Fibroblast of skin of right quadriceps (primary cell): Measurements from ENCODE around the gene OR2D3.
"Not testable (repeated sequence)": the region's sequence is repeated elsewhere in the genome, so short reads cannot be mapped to it uniquely, and the experiment has no call there.

Source experiments
- DNase-seq: peaks from one replicate; pipeline ENCODE4 v3.0.0-alpha.2; 2013

The OR2D3 gene, protein sequence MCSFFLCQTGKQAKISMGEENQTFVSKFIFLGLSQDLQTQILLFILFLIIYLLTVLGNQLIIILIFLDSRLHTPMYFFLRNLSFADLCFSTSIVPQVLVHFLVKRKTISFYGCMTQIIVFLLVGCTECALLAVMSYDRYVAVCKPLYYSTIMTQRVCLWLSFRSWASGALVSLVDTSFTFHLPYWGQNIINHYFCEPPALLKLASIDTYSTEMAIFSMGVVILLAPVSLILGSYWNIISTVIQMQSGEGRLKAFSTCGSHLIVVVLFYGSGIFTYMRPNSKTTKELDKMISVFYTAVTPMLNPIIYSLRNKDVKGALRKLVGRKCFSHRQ

DNA sequence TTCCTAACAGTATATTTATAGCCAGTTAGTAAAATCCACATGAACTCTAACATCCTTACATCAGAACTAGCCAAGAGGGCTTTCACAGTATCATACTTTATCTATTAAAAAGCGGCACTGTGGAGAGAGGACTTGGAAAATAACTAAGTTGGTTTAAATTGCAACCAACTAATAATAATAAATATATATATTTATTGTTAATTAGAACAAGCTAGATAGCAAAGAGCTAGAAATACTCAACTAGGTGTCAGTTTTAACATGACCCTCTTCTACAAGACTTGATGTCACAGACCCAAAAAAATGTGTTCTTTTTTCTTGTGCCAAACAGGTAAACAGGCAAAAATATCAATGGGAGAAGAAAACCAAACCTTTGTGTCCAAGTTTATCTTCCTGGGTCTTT is at the start of gene OR2D3:
Gene OR2D3, plus strand, starts transcription at position 301 of the 400 bp plus-strand sequence. Its CDS starts 0 bp downstream, at position 301.
- no peak for DNase-seq

DNA sequence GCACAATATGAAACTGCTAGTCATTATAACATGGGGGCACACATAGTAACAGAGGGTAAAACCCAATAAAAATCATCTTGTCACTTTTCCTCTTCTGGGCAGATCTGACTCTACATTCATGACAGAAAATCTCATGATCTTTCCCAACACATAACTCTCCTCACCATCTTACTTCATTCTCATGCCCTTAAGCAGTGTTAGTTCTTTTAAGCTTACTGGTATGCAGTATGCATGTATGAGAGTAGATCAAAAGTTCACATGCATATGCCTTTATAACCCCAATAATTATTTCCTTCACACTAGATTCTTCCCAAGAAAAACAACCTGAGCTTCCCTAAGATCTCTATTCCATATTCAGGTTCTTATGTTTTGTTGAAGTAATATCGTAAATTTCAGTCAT is 49.5 kb upstream of the OR2D3 start:
- DNase-seq, result no peak

DNA sequence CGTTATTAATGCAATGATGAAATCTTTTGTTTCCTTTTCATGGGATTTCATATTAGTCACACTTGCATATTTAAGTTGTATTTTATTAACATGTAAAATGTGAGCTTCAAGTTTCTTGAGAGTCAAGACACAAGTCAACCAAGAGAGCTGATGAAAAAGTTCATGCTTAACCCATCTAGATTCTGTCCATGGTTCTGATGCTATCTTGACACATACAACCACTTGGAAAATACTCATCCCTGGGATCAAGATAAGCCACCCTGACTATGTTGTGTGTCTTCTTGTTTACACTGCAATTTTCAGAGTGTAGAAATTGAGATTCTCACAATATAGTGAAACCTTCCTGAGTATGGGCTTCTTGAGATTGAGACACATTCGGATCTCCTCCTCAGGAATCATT is 45.0 kb upstream of the OR2D3 start:
- DNase-seq, result no peak

DNA sequence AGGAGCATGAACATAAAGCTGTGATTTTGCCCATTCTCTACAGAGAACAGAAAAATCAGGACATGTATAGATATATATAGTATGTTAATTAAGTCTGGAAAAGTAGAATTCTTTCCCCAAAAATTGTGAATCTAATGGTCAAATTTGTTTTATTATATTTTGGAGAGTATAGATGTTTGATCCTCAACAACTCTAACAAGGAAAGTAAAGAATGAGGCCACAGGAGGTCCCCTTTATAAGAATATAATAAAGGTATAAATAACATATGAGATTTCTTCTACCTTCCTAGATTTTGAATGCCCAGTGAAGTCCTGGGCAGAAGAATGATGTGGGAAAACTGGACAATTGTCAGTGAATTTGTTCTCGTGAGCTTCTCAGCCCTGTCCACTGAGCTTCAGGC is 44.5 kb upstream of the OR2D3 start, which contains the start of gene OR10A4:
Gene OR10A4, plus strand, starts transcription at position 301 of the 400 bp plus-strand sequence. Its CDS starts 23 bp downstream, at position 324.
- no peak for DNase-seq

DNA sequence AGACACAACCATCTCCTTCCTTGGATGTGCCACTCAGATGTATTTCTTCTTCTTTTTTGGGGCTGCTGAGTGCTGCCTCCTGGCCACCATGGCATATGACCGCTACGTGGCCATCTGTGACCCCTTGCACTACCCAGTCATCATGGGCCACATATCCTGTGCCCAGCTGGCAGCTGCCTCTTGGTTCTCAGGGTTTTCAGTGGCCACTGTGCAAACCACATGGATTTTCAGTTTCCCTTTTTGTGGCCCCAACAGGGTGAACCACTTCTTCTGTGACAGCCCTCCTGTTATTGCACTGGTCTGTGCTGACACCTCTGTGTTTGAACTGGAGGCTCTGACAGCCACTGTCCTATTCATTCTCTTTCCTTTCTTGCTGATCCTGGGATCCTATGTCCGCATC is 43.9 kb upstream of the OR2D3 start:
- no peak for DNase-seq

DNA sequence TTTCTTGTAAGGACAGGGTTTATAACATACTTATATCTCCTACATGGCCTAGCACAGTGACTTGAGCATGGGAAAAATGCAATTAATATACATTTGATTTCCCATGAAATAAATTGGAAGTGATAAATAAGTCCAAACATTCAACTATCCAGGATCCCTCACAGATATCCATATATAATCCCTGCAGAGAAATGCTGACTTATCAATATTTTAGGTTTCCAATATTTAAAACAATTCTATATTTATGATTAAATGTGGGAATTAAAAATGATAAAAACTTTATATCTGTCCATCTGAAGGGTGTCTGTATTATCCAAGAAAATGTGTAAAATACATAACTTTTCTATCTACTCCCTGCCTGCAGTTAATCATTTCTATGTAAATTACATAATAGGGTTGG is 38.1 kb upstream of the OR2D3 start:
- no peak for DNase-seq

DNA sequence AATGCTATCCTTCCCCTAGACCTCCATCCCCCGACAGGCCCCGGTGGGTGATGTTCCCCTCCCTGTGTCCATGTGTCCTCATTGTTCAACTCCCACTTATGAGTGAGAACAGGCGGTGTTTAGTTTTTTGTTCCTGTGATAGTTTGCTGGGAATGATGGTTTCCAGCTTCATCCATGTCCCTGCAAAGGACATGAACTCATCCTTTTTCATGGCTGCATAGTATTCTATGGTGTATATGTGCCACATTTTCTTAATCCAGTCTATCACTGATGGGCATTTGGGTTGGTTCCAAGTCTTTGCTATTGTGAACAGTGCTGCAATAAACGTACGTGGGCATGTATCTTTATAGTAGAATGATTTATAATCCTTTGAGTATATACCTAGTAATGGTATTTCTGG is 33.1 kb upstream of the OR2D3 start:
- not testable (repeated sequence) for DNase-seq

DNA sequence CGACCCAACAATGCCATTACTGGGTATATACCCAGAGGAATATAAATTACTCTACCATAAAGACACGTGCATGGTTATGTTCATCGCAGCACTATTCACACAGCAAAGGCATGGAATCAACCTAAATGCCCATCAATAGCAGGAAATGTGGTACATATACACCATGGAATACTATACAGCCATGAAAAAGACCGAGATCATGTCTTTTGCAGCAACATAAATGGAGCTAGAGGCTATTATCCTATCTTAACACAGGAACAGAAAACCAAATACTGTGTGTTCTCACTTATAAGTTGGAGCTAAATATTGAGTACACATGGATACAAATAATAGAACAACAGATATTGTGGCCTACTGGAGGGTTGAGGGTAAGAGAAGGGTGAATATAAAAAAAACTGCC is 32.0 kb upstream of the OR2D3 start:
- DNase-seq, result no peak

DNA sequence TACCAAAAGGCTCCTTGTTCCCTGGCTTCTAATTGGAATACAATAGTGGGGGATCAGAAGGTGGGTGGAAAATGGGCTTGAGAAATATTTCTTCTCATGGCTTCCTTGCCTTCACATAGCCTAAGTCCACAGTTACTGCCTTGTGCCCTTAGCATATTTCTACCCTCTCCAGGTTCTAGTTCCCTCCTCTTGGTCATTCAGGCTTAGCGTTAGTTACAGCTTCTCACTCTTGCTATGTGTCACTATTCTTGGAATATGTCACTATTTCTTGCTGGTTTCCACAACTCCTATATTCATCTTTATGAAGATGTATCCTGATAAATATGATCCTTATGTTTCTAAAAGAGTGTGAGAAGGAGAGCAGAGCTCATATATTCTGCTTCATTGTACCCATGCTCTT is 31.0 kb upstream of the OR2D3 start:
- no peak for DNase-seq

DNA sequence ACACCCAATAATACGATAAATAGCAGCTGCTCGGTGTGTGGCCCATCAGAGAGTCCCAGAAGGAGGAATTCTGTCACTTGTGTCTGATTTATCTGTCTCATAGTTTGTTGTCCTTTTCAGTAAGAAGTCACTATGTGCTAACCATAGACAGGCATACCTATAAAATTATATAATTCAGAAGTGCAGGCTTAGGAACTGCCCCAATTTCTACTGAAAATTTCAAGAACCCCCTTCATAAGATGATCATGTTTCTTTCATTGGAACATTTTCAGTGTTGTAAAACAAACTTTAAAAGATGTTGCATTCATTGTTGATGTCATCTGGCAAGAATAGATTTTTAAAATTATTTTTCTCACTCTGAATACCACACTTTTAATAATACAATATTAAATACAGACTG is 28.4 kb upstream of the OR2D3 start, which contains the start of gene OR2D2:
Gene OR2D2, minus strand, starts transcription at position 101 of the 400 bp plus-strand sequence. Its CDS starts 0 bp downstream, at position 101.
- DNase-seq, result no peak

DNA sequence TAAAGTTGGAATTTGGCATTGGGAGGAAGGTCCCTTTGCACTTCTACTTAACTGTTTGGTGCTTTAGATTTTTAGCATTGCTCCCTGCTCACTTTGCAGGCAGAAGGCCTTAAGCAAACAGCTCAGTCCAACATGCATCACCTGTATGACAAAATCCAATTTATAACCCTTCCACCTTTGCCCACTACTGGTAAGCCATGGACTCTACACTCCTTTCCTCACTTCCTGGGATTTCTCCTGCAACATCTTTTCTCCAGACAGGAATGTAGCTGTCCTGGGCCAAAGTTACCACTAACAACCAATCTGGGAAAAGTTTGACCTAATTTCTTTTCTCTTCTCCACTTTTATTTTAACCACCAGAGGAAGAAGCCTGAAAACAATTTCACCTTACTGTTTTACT is 26.7 kb upstream of the OR2D3 start:
- DNase-seq, result no peak

DNA sequence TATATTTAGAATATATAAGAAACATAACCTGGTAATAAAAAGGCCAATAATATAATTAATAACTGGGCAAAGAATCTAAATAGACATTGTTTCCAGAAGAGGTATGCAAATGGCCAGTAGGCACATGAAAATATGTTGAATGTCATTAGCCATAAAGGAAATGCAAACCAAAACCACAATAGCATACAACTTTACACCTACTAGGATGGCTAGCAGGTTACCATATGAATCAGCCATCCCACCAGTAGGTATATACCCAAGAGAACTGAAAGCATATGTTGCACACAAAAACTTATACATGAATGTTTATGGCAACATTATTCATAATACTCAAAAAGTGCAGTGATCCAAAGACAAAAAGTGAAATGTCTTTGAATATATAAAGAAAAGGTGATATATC is 25.8 kb upstream of the OR2D3 start:
- DNase-seq, result no peak

DNA sequence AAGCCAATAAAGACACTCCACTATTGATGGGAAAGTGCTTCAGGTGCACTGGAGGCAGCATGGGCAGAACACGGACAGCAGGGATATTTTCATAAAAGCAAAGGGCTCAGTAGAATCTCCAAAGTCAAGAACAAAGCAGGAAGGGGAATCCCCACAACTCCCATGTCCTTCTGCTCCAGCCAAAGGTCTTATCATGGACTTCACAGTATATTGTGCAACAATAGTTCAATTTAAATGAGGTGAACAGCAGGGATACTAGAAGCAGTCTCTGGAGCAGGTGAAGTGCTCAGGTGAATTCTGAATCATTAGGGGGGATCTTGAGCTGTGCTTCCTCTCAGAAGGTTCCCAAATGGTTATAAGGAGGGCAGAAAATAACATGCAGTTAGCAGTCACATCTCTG is 21.9 kb upstream of the OR2D3 start:
- no peak for DNase-seq

DNA sequence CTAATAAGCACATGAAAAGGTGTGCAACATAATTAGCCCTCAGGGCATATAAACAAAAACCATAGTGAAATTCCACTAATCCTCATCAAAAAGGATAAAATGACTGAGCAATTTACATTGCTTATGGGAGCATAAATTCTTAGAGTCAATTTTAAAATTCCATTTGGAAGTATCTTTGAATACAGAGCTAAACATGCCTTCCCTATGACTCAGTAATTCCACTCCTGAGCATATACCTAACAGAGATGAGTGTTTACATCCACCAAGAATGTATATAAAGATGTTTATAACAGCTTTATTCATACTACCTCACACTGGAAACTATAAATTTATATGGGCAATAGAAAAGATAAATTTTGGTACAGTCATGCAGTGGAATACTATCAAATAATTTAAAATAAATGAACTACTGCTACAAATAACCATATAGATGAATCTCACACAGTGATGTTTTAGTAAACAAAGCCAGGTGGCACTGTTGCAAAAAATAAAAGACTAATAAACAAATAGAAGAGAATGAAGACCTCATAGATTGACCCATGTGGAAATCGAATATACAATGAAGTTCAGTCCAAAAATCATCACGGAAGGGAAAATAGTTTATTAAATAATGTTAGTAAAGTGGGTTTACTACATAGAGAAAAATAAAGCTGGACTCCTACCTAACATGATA is 20.3 kb upstream of the OR2D3 start:
- DNase-seq, result no peak

DNA sequence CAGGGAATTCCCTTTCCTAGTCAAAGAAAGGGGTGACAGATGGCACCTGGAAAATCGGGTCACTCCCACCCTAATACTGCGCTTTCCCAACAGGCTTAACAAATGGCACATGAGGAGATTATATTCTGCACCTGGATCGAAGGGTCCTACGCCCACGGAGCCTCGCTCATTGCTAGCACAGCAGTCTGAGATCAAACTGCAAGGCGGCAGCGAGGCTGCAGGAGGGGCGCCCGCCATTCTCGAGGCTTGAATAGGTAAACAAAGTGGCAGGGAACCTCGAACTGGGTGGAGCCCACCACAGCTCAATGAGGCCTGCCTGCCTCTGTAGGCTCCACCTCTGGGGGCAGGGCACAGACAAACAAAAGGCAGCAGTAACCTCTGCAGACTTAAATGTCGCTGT is 16.0 kb upstream of the OR2D3 start:
- DNase-seq, result not testable (repeated sequence)

DNA sequence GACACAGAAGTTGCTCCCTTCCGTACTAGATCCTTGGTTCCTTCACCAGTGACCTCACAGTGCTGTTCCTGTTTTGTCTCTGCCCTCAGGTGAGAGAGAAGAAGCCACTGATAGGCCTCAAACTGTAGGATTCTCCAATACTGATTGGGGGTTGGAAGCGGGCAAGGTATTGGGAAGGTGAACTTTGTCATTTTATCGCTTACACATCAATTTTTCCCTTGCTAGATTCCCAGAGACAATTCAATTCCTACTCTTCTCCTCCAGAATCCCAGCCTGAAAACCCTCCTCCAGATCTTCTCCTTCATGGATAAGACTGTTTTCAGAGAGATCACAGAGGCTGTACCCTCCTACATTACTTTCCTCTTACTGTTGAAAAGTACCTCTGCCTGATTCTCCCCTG is 9.4 kb upstream of the OR2D3 start:
- DNase-seq, result no peak

DNA sequence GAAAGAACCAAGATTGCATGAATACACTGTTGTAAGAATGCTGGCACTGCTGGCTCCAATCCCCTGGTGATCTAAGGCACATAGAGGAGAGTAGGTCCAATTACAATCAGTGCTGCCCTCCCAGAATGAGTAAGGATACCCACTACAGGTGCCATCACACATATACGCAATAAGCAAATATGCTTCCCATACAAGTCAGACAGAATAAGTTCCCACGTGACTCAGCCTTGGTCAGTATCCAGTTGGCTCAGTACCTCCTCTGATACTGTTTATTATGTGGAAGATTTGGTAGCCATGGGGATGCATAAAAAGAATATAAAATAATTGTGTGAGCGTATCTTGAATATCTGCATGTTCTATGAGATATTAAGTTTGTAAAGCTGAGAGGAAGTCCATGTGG is 8.9 kb upstream of the OR2D3 start:
- DNase-seq, result peak; percentile 2

DNA sequence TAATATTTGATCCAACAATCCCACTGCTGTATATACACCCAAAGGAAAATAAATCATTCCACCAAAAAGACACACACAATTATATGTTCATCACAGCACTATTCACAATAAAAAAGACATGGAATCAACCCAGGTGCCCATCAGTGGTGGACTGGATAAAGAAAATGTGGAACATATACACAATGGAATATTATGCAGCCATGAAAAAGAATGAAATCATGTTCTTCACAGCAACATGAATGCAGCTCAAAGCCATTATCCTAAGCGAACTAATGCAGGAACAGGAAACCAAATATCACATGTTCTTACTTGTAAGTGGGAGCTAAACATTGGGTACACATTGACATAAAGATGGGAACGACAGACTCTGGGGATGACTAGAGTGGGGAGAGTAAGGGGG is 1.1 kb upstream of the OR2D3 start:
- no peak for DNase-seq

DNA sequence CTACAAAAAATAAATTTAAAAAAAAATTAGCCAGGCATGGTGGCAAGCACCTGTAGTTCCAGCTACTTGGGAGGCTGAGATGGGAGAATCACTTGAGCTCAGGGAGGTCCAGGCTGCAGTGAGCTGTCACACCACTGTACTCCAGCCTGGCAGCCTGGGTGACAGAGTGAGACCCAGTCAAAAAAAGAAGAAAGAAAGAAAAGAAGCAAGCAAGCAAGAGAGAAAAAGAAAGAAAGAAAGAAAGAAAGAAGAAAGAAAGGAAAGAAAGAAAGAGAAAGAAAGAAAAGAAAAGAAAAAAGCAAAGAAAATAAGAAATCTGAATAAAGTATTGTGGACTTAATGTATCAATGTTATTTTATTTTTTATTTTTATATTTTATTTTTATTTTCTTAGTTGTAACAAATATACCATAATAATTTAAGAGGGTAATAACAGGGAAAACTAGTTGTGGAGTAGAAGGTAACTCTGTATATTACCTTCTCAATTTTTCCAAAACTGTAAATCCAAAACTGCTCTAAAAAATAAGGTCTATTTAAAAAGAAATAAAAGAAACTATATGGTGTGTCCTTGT is 4.3 kb downstream of the OR2D3 start:
- DNase-seq, result no peak

DNA sequence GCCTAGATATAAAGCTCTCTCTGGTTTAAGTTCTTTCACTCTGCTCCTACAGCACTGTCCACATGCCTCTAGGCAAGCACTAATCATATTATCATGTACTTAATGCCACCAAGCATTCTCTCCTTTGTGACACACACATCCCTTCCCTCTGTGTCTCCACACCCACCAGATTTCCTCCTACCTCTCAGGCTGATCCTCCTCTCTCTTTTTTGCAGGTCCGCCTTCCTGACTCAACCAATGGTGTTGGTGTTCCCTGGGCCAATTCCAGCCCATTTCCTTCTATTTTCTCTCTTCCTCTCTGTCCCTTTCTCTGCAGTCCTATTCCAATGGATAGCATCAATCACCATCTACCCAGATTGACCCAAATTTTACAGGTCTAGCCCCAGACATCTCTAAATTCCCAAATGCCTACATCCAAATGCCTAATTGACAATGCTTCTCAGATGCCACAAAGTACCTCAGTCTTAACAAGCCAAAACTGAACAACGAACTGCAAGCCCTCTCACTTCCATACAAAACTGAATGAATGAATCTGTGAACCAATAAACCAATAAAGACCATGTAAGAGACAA is 4.9 kb downstream of the OR2D3 start:
- peak; percentile 7 for DNase-seq

DNA sequence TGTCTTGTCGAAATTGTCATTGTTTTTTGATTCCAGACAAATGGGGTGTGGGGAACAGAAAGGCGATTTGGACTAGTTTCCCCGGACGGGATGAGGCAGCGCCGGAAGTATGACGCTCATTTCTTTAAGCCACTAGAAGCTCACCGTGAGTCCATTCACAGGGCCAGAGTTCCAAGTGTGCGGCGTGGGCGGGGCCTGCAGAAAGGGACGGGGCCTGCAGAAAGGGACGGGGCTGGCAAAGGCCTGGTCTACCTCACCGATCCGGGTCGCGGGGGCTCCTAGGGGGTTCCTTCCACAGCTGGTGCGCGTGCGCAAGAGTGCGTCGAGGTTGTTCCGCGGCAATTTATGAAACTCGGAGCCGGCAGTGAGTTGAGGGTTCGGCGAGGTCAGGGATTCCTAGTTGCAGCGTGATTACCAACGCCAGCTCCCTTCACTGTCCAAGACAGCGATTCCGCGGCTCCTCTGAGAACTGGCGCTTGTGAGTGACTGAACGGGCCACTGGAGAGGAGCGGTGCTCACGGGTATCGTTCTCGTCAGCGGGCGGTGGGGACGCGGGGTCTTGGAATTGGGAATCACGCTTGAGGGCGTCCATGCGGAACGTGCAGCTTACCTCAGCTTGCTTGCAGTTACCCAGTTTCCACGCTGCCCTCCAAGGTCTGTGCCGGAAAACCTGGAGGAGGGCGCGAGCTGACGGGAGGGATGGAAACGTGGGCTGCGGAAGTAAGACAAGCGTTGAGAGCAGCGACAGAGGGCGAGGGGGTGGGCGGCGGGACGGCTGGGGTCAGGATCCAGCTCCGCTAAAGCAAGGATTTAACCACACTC is 5.6 kb downstream of the OR2D3 start, which contains the start of gene ZNF215:
Gene ZNF215, plus strand, starts transcription at position 219 of the 822 bp plus-strand sequence. CDS start 5,847 bp downstream, outside the sequence.
- peak; percentile 83 for DNase-seq

DNA sequence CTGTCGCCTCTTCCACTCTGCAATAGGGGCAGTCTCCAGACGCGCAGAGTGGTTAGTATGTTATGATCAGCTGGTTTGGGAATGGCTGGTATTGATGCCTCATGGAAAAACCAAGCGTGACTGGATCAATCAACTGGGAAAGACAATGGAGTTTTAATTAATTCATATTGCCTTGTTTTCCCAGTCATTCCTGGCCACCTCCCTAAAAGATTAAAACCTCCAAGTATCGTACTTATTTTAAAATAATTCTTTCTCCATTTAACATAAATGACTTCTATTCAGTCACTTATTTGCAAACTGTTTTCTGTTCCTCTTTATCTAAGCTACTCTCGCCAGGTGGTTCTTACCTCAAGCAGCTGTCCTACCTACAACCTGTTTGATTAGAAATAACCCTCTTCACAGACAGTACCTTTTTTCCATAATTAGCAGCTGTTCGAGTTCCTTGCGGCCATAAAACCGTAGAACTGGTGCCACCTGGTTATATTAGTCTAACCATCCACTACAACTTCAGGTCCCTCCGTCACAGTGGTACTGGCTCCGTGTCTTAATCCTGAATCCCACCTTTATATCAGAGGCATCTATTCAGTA is 6.3 kb downstream of the OR2D3 start:
- DNase-seq, result no peak
